ENCODE results near the gene PRTG. TPM values are rescaled to one million over a fixed set of nuclear protein-coding genes. Genes with fewer than 3 reads are reported as not detected.

The PRTG gene
- total RNA-seq, 1 experiment from 2014 or later, result 3.6 TPM

DNA sequence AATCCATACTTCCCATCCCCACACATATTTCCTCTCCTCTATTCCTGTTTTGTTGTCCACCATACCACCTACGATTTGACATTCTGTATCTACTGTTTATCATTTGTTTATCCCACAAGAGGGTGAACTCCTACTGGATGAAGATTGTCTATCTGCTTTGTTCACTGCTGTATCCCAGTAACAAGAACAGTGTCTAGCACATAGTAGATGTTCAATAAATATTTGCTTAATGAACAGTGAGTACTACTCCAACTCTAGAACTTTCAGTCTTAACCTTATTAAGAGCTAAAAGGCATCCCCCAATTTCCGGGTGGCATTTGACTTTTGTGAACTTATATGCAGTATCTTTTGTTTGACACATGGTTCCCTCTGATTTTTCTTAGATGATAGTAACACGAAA, 156.1 kb downstream of the PRTG start:
- H3K36me3 Mint-ChIP-seq, result peaks cover 6% of the 10 kb centered on the region; the same call in 1 of the 2 replicates
- no peak overlapping the region for H3K4me3 Mint-ChIP-seq
- no peak for DNase-seq (ENCODE audit: low spot score)
- ChIA-PET CTCF (no interaction called here), POLR2A (no interaction called here)
- peaks cover 4% of the 10 kb centered on the region; the same call in 1 of the 2 replicates for H3K9me3 Mint-ChIP-seq
- ATAC-seq, result no peak
- TF ChIP-seq, protein P1, sequence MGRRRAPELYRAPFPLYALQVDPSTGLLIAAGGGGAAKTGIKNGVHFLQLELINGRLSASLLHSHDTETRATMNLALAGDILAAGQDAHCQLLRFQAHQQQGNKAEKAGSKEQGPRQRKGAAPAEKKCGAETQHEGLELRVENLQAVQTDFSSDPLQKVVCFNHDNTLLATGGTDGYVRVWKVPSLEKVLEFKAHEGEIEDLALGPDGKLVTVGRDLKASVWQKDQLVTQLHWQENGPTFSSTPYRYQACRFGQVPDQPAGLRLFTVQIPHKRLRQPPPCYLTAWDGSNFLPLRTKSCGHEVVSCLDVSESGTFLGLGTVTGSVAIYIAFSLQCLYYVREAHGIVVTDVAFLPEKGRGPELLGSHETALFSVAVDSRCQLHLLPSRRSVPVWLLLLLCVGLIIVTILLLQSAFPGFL (CRISPR knock-in tag; IDR thresholded peaks at IDR 0.05; ENCODE audit: borderline replicate concordance), result no peak
- TF ChIP-seq GTF2I (CRISPR knock-in tag; conservative IDR thresholded peaks at IDR 0.05) (no peak), SMAD3 (CRISPR knock-in tag; IDR thresholded peaks at IDR 0.05; ENCODE audit: borderline replicate concordance) (no peak), NFE2L1 (CRISPR knock-in tag; IDR thresholded peaks at IDR 0.05) (no peak), TCF7 (CRISPR knock-in tag; IDR thresholded peaks at IDR 0.05; ENCODE audit: low read depth) (no peak), ZNF219 (CRISPR knock-in tag; IDR thresholded peaks at IDR 0.05; ENCODE audit: borderline replicate concordance) (no peak), ZNF396 (CRISPR knock-in tag; IDR thresholded peaks at IDR 0.05; ENCODE audit: borderline replicate concordance) (no peak), SMAD4 (CRISPR knock-in tag; IDR thresholded peaks at IDR 0.05) (no peak), FOXK1 (CRISPR knock-in tag; IDR thresholded peaks at IDR 0.05) (no peak), NFYB (CRISPR knock-in tag; conservative IDR thresholded peaks at IDR 0.05; ENCODE audit: low read depth) (no peak), ZNF671 (CRISPR knock-in tag; IDR thresholded peaks at IDR 0.05) (no peak), ZNF138 (CRISPR knock-in tag; conservative IDR thresholded peaks at IDR 0.05) (no peak)
- TF ChIP-seq, protein P2, sequence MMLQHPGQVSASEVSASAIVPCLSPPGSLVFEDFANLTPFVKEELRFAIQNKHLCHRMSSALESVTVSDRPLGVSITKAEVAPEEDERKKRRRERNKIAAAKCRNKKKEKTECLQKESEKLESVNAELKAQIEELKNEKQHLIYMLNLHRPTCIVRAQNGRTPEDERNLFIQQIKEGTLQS (CRISPR knock-in tag; conservative IDR thresholded peaks at IDR 0.05), result no peak
- TF ChIP-seq, protein P3, sequence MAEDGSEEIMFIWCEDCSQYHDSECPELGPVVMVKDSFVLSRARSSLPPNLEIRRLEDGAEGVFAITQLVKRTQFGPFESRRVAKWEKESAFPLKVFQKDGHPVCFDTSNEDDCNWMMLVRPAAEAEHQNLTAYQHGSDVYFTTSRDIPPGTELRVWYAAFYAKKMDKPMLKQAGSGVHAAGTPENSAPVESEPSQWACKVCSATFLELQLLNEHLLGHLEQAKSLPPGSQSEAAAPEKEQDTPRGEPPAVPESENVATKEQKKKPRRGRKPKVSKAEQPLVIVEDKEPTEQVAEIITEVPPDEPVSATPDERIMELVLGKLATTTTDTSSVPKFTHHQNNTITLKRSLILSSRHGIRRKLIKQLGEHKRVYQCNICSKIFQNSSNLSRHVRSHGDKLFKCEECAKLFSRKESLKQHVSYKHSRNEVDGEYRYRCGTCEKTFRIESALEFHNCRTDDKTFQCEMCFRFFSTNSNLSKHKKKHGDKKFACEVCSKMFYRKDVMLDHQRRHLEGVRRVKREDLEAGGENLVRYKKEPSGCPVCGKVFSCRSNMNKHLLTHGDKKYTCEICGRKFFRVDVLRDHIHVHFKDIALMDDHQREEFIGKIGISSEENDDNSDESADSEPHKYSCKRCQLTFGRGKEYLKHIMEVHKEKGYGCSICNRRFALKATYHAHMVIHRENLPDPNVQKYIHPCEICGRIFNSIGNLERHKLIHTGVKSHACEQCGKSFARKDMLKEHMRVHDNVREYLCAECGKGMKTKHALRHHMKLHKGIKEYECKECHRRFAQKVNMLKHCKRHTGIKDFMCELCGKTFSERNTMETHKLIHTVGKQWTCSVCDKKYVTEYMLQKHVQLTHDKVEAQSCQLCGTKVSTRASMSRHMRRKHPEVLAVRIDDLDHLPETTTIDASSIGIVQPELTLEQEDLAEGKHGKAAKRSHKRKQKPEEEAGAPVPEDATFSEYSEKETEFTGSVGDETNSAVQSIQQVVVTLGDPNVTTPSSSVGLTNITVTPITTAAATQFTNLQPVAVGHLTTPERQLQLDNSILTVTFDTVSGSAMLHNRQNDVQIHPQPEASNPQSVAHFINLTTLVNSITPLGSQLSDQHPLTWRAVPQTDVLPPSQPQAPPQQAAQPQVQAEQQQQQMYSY (CRISPR knock-in tag; IDR thresholded peaks at IDR 0.05), result no peak
- TF ChIP-seq, protein P4, sequence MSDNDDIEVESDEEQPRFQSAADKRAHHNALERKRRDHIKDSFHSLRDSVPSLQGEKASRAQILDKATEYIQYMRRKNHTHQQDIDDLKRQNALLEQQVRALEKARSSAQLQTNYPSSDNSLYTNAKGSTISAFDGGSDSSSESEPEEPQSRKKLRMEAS (CRISPR knock-in tag; IDR thresholded peaks at IDR 0.05), result no peak
- TF ChIP-seq, protein P5, sequence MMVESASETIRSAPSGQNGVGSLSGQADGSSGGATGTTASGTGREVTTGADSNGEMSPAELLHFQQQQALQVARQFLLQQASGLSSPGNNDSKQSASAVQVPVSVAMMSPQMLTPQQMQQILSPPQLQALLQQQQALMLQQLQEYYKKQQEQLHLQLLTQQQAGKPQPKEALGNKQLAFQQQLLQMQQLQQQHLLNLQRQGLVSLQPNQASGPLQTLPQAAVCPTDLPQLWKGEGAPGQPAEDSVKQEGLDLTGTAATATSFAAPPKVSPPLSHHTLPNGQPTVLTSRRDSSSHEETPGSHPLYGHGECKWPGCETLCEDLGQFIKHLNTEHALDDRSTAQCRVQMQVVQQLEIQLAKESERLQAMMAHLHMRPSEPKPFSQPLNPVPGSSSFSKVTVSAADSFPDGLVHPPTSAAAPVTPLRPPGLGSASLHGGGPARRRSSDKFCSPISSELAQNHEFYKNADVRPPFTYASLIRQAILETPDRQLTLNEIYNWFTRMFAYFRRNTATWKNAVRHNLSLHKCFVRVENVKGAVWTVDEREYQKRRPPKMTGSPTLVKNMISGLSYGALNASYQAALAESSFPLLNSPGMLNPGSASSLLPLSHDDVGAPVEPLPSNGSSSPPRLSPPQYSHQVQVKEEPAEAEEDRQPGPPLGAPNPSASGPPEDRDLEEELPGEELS (CRISPR knock-in tag; IDR thresholded peaks at IDR 0.05), result no peak
- TF ChIP-seq, protein P6, sequence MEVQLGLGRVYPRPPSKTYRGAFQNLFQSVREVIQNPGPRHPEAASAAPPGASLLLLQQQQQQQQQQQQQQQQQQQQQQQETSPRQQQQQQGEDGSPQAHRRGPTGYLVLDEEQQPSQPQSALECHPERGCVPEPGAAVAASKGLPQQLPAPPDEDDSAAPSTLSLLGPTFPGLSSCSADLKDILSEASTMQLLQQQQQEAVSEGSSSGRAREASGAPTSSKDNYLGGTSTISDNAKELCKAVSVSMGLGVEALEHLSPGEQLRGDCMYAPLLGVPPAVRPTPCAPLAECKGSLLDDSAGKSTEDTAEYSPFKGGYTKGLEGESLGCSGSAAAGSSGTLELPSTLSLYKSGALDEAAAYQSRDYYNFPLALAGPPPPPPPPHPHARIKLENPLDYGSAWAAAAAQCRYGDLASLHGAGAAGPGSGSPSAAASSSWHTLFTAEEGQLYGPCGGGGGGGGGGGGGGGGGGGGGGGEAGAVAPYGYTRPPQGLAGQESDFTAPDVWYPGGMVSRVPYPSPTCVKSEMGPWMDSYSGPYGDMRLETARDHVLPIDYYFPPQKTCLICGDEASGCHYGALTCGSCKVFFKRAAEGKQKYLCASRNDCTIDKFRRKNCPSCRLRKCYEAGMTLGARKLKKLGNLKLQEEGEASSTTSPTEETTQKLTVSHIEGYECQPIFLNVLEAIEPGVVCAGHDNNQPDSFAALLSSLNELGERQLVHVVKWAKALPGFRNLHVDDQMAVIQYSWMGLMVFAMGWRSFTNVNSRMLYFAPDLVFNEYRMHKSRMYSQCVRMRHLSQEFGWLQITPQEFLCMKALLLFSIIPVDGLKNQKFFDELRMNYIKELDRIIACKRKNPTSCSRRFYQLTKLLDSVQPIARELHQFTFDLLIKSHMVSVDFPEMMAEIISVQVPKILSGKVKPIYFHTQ (CRISPR knock-in tag; IDR thresholded peaks at IDR 0.05), result no peak
- TF ChIP-seq, protein P7, sequence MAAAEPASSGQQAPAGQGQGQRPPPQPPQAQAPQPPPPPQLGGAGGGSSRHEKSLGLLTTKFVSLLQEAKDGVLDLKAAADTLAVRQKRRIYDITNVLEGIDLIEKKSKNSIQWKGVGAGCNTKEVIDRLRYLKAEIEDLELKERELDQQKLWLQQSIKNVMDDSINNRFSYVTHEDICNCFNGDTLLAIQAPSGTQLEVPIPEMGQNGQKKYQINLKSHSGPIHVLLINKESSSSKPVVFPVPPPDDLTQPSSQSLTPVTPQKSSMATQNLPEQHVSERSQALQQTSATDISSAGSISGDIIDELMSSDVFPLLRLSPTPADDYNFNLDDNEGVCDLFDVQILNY (CRISPR knock-in tag; IDR thresholded peaks at IDR 0.05), result no peak
- peaks cover 4% of the 10 kb centered on the region for H3K4me1 Mint-ChIP-seq
- H3K27me3 Mint-ChIP-seq (ENCODE audit: low read depth), result peaks cover 41% of the 10 kb centered on the region
- no peak overlapping the region for H3K27ac Mint-ChIP-seq

All from WTC11 (cell line).